Chondrocyte (in vitro differentiated cells): ENCODE results near the gene ANAPC13. TPM values are rescaled to one million over a fixed set of nuclear protein-coding genes. Genes with fewer than 3 reads are reported as not detected.
A peak's percentile ranks its signal among the peaks of the same experiment; 100 is the strongest.

Experiments used
- DNase-seq: peaks from one replicate; pipeline ENCODE4 v3.0.0; 2021; ENCODE audit warnings: mixed read lengths, low spot score
- H3K27ac Mint-ChIP-seq: one replicate; pipeline ENCODE4 v1.8.0; 2021; ENCODE audit warnings: mild to moderate bottlenecking, moderate library complexity, mixed read lengths; ENCODE audit not compliant: unreplicated experiment
- H3K27me3 Mint-ChIP-seq: 2 replicates; pipeline ENCODE4 v1.8.0; 2021; ENCODE audit warnings: low read depth, mixed read lengths
- H3K36me3 Mint-ChIP-seq: 2 replicates; pipeline ENCODE4 v1.8.0; 2021; ENCODE audit warnings: low read depth, mixed read lengths
- H3K4me1 Mint-ChIP-seq: 2 replicates; pipeline ENCODE4 v1.8.0; 2021; ENCODE audit warnings: low read depth, mild to moderate bottlenecking, mixed read lengths
- H3K4me3 Mint-ChIP-seq: one replicate; pipeline ENCODE4 v1.8.0; 2021; ENCODE audit warnings: mild to moderate bottlenecking, moderate library complexity, mixed read lengths; ENCODE audit not compliant: unreplicated experiment
- H3K9me3 Mint-ChIP-seq: 2 replicates; pipeline ENCODE4 v1.8.0; 2021; ENCODE audit warnings: low read depth, mixed read lengths
- total RNA-seq: library from RNA; stranded (reverse); gene quantifications from 3 replicates; pipeline ENCODE4 v1.2.1, GENCODE V29; 2021
- TF ChIP-seq, protein P1 (sequence below): fragments of 200-600 bp; sonication (generic); IDR thresholded peaks from 2 replicates; pipeline ENCODE4 v1.5.0; 2021; ENCODE audit warnings: antibody characterized with exemption, mild to moderate bottlenecking, moderate library complexity

The ANAPC13 gene
- total RNA-seq, 1 donor from 2014 or later = 86.0 TPM

DNA sequence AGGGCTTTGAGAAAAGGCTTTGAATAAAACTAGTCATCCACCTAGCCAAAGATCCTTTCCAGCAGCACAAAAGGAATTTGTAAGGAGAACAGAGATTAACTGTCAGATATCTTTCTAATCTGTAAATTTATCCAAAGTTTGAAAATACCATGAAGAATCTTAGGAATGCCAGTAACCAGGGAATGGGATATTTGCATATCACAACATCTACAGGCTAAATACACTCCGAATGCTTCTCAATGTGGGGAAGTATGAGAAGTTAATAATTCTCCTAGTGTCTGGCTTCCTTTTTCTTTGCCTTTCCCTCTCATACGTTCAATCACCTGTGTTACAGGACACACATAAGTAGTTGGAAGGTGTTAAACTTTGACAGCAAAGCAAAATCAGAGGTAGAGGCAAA is 7.8 kb downstream of the ANAPC13 start:
- Mint-ChIP-seq H3K36me3 (peaks cover 15% of the 10 kb centered on the region), H3K4me1 (peaks cover 59% of the 10 kb centered on the region), H3K4me3 (no peak overlapping the region), H3K27ac (peak overlapping the region; percentile 79), H3K9me3 (no peaks in the 10 kb centered on the region), H3K27me3 (no peaks in the 10 kb centered on the region)
- TF ChIP-seq, protein P1, sequence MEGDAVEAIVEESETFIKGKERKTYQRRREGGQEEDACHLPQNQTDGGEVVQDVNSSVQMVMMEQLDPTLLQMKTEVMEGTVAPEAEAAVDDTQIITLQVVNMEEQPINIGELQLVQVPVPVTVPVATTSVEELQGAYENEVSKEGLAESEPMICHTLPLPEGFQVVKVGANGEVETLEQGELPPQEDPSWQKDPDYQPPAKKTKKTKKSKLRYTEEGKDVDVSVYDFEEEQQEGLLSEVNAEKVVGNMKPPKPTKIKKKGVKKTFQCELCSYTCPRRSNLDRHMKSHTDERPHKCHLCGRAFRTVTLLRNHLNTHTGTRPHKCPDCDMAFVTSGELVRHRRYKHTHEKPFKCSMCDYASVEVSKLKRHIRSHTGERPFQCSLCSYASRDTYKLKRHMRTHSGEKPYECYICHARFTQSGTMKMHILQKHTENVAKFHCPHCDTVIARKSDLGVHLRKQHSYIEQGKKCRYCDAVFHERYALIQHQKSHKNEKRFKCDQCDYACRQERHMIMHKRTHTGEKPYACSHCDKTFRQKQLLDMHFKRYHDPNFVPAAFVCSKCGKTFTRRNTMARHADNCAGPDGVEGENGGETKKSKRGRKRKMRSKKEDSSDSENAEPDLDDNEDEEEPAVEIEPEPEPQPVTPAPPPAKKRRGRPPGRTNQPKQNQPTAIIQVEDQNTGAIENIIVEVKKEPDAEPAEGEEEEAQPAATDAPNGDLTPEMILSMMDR = no peak
- no peak for DNase-seq

DNA sequence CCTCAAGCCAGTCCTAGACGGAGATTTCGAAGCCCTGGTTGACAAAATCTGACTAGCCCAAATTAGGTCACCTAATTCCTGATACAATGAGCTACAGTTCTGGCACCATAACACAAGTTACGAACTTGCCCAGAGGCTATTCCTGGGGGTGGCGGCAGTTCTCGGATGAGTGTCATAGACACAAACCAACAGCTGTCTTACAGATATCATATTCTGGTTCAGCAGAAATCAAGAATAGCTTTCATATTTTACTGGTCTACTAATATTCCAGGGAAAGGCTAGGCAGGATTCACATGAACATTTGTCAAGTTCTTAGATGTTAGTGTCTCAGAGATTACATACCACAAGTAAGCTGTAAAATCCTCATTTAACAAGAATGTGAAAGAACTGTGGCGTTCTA is 8.8 kb downstream of the ANAPC13 start:
- H3K36me3 Mint-ChIP-seq = peaks cover 13% of the 10 kb centered on the region
- peaks cover 50% of the 10 kb centered on the region for H3K4me1 Mint-ChIP-seq
- TF ChIP-seq, protein P1 = no peak
- no peak overlapping the region for H3K4me3 Mint-ChIP-seq
- H3K27ac Mint-ChIP-seq = peak overlapping the region; percentile 79
- no peak for DNase-seq
- no peaks in the 10 kb centered on the region for H3K9me3 Mint-ChIP-seq
- H3K27me3 Mint-ChIP-seq = no peaks in the 10 kb centered on the region

DNA sequence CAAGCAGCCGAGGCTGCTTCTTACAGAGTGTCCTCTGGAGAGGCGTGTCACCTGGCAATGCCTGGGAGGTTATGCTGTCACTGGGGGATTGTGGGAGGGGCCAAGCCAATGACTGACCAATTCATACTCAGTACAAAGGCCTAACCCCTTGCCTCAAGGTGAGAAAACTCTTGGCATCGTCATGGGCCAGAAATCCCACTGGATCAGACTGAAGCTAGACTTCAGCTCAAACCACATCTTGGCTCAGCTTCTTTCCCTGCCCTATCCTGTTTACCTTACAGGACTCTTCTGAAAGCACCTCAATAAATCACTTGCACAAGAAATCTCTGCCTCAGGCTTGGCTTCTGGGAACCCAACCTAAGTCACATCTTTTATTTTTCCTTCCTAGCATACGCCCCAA is 9.5 kb downstream of the ANAPC13 start:
- Mint-ChIP-seq H3K27me3 (no peaks in the 10 kb centered on the region), H3K27ac (peak overlapping the region; percentile 6), H3K4me3 (no peak overlapping the region), H3K4me1 (peaks cover 50% of the 10 kb centered on the region), H3K9me3 (no peaks in the 10 kb centered on the region), H3K36me3 (peaks cover 12% of the 10 kb centered on the region)
- TF ChIP-seq, protein P1 = no peak
- no peak for DNase-seq

DNA sequence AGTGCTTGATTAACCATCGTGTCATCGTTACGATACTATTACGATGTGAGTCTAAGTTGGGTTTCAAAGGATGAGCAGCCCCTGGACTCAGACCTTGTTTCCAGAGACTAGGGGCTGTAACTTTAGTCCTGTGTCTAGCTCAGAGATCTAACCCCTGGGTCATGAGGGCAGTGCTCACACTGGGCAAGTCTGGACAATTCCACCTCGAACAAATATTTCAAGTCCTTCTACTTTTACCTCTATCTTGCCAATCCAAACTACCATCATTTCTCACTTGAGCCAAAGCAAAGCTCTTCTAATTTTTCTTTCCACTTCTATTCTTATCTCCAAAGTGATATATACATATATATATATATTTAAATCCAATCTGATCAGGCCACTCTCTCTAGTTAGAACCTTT is 10.8 kb downstream of the ANAPC13 start:
- Mint-ChIP-seq H3K4me3 (no peak overlapping the region), H3K36me3 (peaks cover 5% of the 10 kb centered on the region), H3K27me3 (no peaks in the 10 kb centered on the region), H3K27ac (peak overlapping the region; percentile 62), H3K4me1 (peaks cover 47% of the 10 kb centered on the region), H3K9me3 (no peaks in the 10 kb centered on the region)
- TF ChIP-seq, protein P1 = no peak
- no peak for DNase-seq

DNA sequence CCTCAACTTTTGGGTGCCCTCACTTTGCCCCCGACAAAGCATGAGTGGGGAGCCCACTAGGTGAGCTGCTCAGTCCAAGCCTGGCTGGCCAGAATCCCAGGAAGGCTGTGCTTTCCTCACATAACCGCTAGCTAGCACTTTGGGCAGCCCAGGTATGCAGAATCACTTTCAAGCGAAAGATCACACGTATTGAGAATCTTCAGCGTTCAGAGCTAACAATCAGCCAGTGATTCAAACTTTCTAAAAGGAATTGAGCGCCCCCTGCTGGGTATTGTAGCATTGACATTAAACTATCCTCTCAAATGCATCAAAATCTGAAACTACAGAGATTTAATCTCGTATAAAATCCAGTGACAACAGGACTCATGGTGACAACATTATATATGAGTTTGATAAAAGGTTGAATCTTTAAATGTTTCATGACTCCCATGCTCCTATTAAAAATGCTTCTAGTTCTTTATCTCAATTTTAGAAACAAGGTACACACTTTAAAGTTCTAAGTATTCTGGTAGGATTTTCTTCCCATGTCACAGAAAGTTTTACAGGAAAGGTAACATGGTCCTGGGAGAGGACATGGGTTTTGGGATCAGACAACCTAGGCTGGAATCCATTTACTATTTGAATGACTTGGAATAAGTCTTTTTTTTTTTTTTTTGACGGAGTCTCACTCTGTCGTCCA is 11.8 kb downstream of the ANAPC13 start:
- DNase-seq = no peak
- Mint-ChIP-seq H3K36me3 (peaks cover 5% of the 10 kb centered on the region), H3K27me3 (no peaks in the 10 kb centered on the region), H3K27ac (peak overlapping the region; percentile 22), H3K4me3 (no peak overlapping the region), H3K4me1 (peaks cover 42% of the 10 kb centered on the region), H3K9me3 (no peaks in the 10 kb centered on the region)
- TF ChIP-seq, protein P1 = peak; percentile 92
